Smooth muscle cell (in vitro differentiated cells): ENCODE measurements around the gene AP1B1. TPM values are rescaled to one million over a fixed set of nuclear protein-coding genes. Genes with fewer than 3 reads are reported as not detected.

Experiments used
- DNase-seq: peaks from one replicate; lab custom pipeline; 2025; ENCODE audit not compliant: unreplicated experiment; lab: John Stamatoyannopoulos, UW
- H2AFZ ChIP-seq: fragments of 200-600 bp; sonication (generic); 2 replicates; pipeline ENCODE4 v1.6.0; 2016; ENCODE audit warnings: antibody characterized with exemption, low read depth, mild to moderate bottlenecking
- H3F3A ChIP-seq: fragments of 200-600 bp; sonication (generic); 2 replicates; pipeline ENCODE4 v1.6.0; 2017; ENCODE audit warnings: antibody characterized with exemption, low read depth
- H3K27ac ChIP-seq: fragments of 200-600 bp; sonication (generic); 2 replicates; pipeline ENCODE4 v1.5.1; 2016; ENCODE audit warnings: low read depth, mild to moderate bottlenecking
- H3K27me3 ChIP-seq: fragments of 200-600 bp; sonication (generic); 2 replicates; pipeline ENCODE4 v1.6.1; 2016; ENCODE audit warnings: low read depth, mild to moderate bottlenecking
- H3K36me3 ChIP-seq: fragments of 200-600 bp; sonication (generic); 2 replicates; pipeline ENCODE4 v1.5.1; 2016; ENCODE audit warnings: low read depth
- H3K4me1 ChIP-seq: fragments of 200-600 bp; sonication (generic); 2 replicates; pipeline ENCODE4 v1.5.1; 2016; ENCODE audit warnings: low read depth
- H3K4me2 ChIP-seq: fragments of 200-600 bp; sonication (generic); 2 replicates; pipeline ENCODE4 v1.6.0; 2016; ENCODE audit warnings: mild to moderate bottlenecking
- H3K4me3 ChIP-seq: fragments of 200-600 bp; sonication (generic); 2 replicates; pipeline ENCODE4 v1.5.1; 2016; ENCODE audit warnings: mild to moderate bottlenecking
- H3K79me2 ChIP-seq: fragments of 200-600 bp; sonication (generic); 2 replicates; pipeline ENCODE4 v1.6.0; 2016; ENCODE audit warnings: low read depth, mild to moderate bottlenecking
- H3K9ac ChIP-seq: fragments of 200-600 bp; sonication (generic); 2 replicates; pipeline ENCODE4 v1.6.0; 2016; ENCODE audit warnings: low read depth
- H3K9me3 ChIP-seq: fragments of 200-600 bp; sonication (generic); replicated peaks from 2 replicates; pipeline ENCODE4 v1.5.1; 2016; ENCODE audit warnings: low read depth
- H4K20me1 ChIP-seq: fragments of 200-600 bp; sonication (generic); 2 replicates; pipeline ENCODE4 v1.6.0; 2016; ENCODE audit warnings: low read depth
- CTCF ChIP-seq: fragments of 200-600 bp; sonication (generic); IDR thresholded peaks from 2 replicates; pipeline ENCODE4 v1.5.1; 2017; ENCODE audit warnings: borderline replicate concordance, mild to moderate bottlenecking, antibody characterized with exemption; ENCODE audit not compliant: insufficient read depth, poor library complexity, severe bottlenecking
- WGBS: methylation state at CpG from one replicate; pipeline ENCODE4 v1.1.7; 2016; ENCODE audit warnings: low lambda C conversion rate; 5-methylcytosine and 5-hydroxymethylcytosine counted together
- polyA plus RNA-seq: library from polyadenylated mRNA; unstranded; fragments of >200 nt; fragmentation: Nextera tagmentation; extraction: Ambion mirVana; gene quantifications from 2 replicates; pipeline ENCODE4 v1.2.1, GENCODE V29; 2016
- total RNA-seq: library from RNA; depleted of rRNA; stranded (reverse); fragments of >200 nt; gene quantifications from 2 replicates; pipeline ENCODE4 v1.2.3, GENCODE V29; 2014

AP1B1 gene
- total and polyA plus RNA-seq, 2 experiments from 2014 or later: 30.3 to 38.5 TPM

- Histone ChIP-seq H3K9me3 (no peaks in the 10 kb centered on the region), H4K20me1 (peaks cover 42% of the 10 kb centered on the region), H3K9ac (no peak overlapping the region), H3K79me2 (peaks cover 4% of the 10 kb centered on the region), H3K27ac (no peak overlapping the region), H3K27me3 (no peaks in the 10 kb centered on the region), H2AFZ (no peak overlapping the region), H3K4me2 (no peak overlapping the region), H3K4me1 (peaks cover 2% of the 10 kb centered on the region), H3K36me3 (peaks cover 5% of the 10 kb centered on the region), H3F3A (peaks cover 35% of the 10 kb centered on the region), H3K4me3 (no peak overlapping the region)
- WGBS: 94% methylated on average over 2 of the region's 2 CpGs
- no peak for DNase-seq
- no peak for TF ChIP-seq CTCF
These were observed 86.0 kb downstream of the AP1B1 start for GRCh38 chr22:29302402-29302680.

- no peaks in the 10 kb centered on the region for H3K27me3 ChIP-seq
- peaks cover 39% of the 10 kb centered on the region for H3F3A ChIP-seq
- H3K4me3 ChIP-seq: no peak overlapping the region
- H3K9me3 ChIP-seq: no peaks in the 10 kb centered on the region
- 96% methylated on average over 17 of the region's 17 CpGs for WGBS
- no peak overlapping the region for H2AFZ ChIP-seq
- no peak overlapping the region for H3K27ac ChIP-seq
- TF ChIP-seq CTCF: no peak
- no peaks in the 10 kb centered on the region for H3K79me2 ChIP-seq
- H3K9ac ChIP-seq: no peak overlapping the region
- peaks cover 10% of the 10 kb centered on the region for H3K36me3 ChIP-seq
- peaks cover 47% of the 10 kb centered on the region for H4K20me1 ChIP-seq
- no peak overlapping the region for H3K4me2 ChIP-seq
- DNase-seq: no peak
- H3K4me1 ChIP-seq: no peaks in the 10 kb centered on the region
These were observed 86.5 kb downstream of the AP1B1 start for GRCh38 chr22:29301716-29302401.

- Histone ChIP-seq H3K9ac (no peak overlapping the region), H3K27ac (no peak overlapping the region), H3K79me2 (no peaks in the 10 kb centered on the region), H3F3A (peaks cover 48% of the 10 kb centered on the region), H4K20me1 (peaks cover 56% of the 10 kb centered on the region), H3K4me2 (no peak overlapping the region), H3K4me1 (no peaks in the 10 kb centered on the region), H3K9me3 (no peaks in the 10 kb centered on the region), H2AFZ (no peak overlapping the region), H3K36me3 (peaks cover 15% of the 10 kb centered on the region), H3K27me3 (no peaks in the 10 kb centered on the region), H3K4me3 (no peak overlapping the region)
- no peak for TF ChIP-seq CTCF
- 89% methylated on average over 10 of the region's 10 CpGs for WGBS
- DNase-seq: no peak
These were observed 87.4 kb downstream of the AP1B1 start for GRCh38 chr22:29300807-29301601.
